Suppressor macrophage treated with lipopolysaccharide for 1 hour (primary cell): ENCODE results near the gene KDM1B.
A peak's percentile ranks its signal among the peaks of the same experiment; 100 is the strongest.

Source experiments
- DNase-seq, 3 donors: peaks; one replicate each; pipeline ENCODE4 v3.0.0-alpha.2; 2020 to 2022

KDM1B gene, protein sequence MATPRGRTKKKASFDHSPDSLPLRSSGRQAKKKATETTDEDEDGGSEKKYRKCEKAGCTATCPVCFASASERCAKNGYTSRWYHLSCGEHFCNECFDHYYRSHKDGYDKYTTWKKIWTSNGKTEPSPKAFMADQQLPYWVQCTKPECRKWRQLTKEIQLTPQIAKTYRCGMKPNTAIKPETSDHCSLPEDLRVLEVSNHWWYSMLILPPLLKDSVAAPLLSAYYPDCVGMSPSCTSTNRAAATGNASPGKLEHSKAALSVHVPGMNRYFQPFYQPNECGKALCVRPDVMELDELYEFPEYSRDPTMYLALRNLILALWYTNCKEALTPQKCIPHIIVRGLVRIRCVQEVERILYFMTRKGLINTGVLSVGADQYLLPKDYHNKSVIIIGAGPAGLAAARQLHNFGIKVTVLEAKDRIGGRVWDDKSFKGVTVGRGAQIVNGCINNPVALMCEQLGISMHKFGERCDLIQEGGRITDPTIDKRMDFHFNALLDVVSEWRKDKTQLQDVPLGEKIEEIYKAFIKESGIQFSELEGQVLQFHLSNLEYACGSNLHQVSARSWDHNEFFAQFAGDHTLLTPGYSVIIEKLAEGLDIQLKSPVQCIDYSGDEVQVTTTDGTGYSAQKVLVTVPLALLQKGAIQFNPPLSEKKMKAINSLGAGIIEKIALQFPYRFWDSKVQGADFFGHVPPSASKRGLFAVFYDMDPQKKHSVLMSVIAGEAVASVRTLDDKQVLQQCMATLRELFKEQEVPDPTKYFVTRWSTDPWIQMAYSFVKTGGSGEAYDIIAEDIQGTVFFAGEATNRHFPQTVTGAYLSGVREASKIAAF

DNA sequence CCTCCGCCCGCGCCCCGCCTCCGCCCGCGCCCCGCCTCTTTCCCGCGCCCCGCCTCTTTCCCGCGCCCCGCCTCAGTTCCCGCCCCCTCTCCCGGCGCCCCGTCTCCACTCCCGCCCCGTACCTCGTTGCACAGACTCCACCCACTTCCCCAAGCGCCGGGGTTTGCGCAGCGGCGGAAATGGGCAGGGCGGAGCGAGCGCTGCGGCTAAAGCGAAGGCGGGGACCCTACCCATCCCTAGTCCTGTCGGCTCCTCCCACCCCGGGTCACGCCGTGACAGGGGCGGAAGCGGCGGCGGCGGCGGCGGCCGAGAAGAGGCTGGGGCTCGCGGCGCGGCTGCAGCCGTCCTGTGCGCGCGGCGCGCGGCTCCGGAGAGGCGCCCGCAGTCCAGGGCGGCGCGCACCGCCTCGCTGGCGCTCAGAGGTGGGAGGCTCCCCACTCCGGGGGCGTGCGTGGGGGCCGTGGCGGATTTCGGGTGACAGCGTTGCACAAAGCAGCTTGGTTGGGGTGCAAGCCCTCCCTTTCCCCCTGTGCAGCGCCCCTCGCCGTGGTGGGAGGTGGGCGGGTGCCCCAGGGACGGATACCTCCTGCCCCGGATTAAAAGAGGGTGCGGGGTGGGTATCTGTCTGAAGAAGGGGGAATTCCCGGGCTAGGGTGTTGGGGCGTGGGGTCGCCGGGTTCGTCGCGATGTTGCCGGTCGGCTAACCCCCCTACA is at the start of gene KDM1B:
Gene KDM1B (plus strand): TSS at position 273 of the 714 bp plus-strand sequence. CDS start 4,474 bp downstream, outside the sequence.
- DNase-seq = peak; percentile 99

DNA sequence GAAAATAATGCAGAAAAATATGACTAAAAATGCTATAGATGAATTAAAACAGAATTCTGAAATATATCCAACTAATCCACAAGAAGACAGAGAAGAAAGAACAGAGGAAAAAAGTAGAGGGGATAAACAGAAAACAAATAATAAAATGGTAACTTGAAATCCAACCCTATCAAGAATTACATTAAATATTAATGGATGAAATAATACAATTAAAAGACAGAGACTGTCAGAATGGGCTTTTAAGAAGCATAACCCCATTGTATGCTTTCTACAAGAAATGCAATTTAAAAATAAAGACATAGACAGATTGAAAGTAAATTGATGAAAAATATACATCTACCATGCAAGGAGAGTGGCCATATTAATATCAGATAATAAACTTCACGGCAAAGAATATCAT is 48.2 kb upstream of the KDM1B start:
- DNase-seq = no peak

GRCh38 chr6:18110162-18110561 is 45.1 kb upstream of the KDM1B start:
- no peak for DNase-seq

- DNase-seq = no peak
Observed at GRCh38 chr6:18115356-18115755, 39.9 kb upstream of the KDM1B start.

- DNase-seq = no peak
Observed at GRCh38 chr6:18117136-18117535, 38.1 kb upstream of the KDM1B start.

GRCh38 chr6:18118330-18118729 is 36.9 kb upstream of the KDM1B start:
- DNase-seq = no peak

DNA sequence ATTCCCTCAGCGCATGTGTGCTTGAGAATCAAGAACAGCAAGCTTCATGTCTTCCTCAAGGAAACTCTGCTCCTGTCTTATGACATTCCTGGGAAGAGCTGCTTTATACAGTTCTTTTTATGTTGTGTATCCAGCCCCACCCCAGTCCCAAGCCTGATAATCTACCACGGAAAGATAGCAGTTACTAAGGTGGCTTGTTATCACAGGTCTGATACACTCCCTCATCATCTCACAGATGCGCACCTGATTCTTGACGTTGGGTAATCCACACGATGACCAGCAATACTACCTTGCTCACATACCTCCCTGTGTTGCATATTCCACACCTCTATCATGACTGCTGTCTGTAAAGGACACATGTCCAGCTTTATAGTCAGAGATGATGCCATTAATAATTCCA is 36.0 kb upstream of the KDM1B start:
- no peak for DNase-seq

GRCh38 chr6:18121580-18122127 is 33.6 kb upstream of the KDM1B start:
- DNase-seq = no peak

- peak; percentile 94 to 97 (median 97) for DNase-seq
Observed at GRCh38 chr6:18122128-18123093, 32.8 kb upstream of the KDM1B start, which contains the start of gene NHLRC1. Gene NHLRC1, minus strand, starts transcription at chr6:18122677. Its CDS starts 71 bp downstream, at chr6:18122606.

GRCh38 chr6:18126121-18126520 is 29.1 kb upstream of the KDM1B start:
- DNase-seq = no peak

DNA sequence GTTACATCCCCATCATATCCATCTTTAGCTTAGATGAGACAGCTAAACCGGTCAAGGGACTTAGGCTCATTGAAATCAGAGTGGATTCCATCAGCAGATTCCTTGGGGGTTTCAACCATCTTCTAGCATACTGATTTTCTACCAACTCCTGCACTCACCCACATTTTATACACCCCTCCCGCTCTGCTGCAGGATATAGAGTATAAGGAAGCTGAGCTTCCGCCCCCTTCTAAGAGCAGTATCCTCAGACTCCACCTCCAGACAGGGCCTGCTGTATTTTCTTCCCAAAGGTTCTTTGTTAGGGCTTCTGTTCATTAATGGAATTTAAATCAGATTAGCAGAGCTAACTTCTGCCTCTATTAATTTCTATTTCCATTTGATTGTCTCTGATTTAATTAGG is 22.9 kb upstream of the KDM1B start:
- DNase-seq = no peak

- DNase-seq = no peak
Observed at GRCh38 chr6:18135171-18135570, 20.1 kb upstream of the KDM1B start.

- no peak for DNase-seq
Observed at GRCh38 chr6:18136260-18136659, 19.0 kb upstream of the KDM1B start.

- DNase-seq = no peak
Observed at GRCh38 chr6:18138906-18139305, 16.3 kb upstream of the KDM1B start.

DNA sequence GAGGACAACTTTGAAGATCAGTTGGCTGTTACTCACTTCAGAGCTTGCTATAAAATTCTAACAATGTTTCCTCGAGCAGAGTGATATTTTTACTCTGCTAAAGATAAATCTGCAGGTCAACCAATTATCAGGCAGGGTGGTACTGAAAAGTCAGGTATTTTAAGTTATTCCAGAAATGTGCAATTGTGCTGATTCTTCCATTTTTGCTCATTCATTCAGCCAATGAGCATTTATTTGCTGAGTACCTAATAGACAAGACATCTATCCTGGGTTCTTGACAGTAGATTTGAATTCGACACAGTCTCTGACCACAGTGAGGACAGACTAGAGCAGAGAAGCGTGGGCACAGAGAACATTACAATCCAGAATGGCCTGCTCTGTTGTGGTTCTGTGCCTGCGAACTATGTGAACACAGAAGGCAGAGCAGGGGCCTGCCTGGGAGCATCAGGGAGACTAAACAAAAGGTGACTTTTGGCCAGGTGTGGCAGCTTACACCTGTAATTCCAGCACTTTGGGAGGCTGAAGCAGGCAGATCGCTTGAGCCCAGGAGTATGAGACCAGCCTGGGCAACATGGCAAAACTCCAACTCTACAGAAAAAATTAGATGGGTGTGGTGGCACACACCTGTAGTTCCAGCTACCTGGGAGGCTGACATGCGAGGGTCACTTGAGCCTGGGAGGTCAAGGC is 15.1 kb upstream of the KDM1B start:
- no peak for DNase-seq

GRCh38 chr6:18141805-18142590 is 13.2 kb upstream of the KDM1B start:
- no peak for DNase-seq

DNA sequence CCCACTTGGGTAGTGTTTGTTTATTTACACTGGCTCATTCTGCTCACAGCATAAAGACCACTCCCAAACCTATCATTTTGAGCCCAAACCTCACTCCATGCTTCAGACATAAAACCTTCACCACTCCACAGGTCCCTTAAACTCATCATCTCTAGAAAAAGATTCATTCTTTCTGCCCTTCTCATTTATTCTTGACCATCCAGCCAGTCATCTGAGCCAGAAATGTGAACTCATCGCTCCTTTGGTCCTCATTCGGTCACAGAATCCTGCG is 12.7 kb upstream of the KDM1B start:
- no peak for DNase-seq

GRCh38 chr6:18147160-18147559 is 8.1 kb upstream of the KDM1B start:
- DNase-seq = peak in 2 of 3 donors; percentile 24 to 60

DNA sequence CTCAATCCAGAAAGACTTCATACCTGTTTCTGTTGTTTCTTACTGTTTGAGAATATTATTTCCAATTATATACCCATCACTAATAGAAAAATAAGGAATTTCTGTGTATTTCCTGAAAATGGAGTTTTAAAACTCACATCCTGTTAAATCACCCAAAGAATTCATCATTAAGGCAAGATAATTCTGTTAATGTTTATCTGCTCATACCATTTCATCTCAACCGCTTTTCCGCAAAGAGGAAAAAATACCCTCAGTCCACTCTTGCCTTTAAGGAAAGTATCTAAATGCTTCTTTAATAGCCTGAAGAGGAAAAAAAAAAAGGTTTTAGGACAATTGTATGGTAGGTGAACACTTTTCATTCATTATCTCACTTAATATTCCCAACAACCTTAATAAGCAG is 7.6 kb upstream of the KDM1B start:
- DNase-seq = no peak

DNA sequence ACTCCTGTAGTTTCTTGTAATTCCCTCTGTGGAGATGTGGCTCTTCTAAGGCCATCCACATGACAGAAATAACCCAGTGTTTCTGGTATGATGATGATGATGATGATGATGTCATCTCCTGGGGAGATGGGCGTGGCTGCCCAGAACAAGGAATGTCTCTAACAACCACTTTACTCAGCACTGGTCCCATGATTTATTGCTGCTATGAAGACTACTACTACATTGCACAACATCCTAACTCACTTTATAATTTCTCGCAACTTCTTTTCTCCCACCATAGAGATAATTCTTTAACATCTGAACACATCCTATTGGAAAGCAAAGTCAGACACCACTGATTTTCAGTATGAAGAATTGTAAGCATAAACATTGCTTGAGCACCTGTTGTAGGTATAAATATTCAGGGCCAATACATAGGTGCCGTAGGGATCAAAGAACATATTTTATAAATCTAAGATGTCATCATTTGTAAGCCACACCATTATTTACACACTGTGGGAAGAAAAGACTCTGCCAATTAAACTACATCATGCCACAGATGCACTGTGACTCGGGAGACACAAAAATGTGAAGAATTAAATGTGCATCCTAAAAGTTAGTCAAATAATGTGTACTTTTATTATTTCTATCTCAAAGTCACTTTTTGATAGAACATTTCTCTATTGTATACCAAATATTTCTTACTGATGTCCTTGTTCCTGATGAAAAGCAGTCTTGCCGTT is 6.8 kb upstream of the KDM1B start:
- peak; percentile 80 to 90 (median 81) for DNase-seq
